ENCODE data around the gene PSME3.
"Not testable (repeated sequence)": the region's sequence is repeated elsewhere in the genome, so short reads cannot be mapped to it uniquely, and the experiment has no call there.

Gene PSME3

GRCh38 chr17:42851371-42852240, 18.4 kb downstream of the PSME3 start:
- DNase-seq = not testable (repeated sequence)

DNA sequence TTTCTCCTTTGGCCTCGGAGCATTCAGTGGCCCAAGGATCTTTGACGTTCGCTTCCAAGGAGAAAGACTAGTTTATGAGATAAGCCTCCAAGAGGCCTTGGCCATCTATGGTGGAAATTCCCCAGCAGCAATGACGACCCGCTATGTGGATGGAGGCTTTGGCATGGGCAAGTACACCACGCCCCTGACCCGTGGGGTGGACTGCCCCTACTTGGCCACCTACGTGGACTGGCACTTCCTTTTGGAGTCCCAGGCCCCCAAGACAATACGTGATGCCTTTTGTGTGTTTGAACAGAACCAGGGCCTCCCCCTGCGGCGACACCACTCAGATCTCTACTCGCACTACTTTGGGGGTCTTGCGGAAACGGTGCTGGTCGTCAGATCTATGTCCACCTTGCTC, 19.2 kb downstream of the PSME3 start:
- DNase-seq = no peak

DNA sequence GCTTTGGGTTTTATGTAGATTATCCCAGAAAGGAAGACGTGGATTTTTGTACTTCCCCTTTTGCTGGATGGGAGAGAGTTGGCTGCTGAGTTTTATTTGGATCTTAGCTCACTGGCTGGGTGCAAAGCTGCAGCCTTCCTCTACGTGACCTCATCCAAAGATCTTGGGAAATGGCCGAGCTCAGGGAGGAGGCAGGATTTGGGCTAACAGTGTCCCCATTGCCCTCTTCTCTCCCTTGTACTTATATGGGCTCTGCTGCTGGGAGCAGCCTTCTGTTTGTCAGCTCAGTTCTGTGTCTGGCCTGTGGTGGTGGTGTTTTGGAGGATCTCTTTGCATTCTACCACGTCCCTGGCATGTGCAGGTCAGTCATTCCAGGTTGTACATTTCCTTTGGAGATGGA, 19.8 kb downstream of the PSME3 start:
- no peak for DNase-seq

- DNase-seq = no peak
These were observed 20.4 kb downstream of the PSME3 start for GRCh38 chr17:42853597-42853967.

- DNase-seq = no peak
These were observed 21.0 kb downstream of the PSME3 start for GRCh38 chr17:42853968-42854790.

GRCh38 chr17:42855048-42855596, 21.9 kb downstream of the PSME3 start:
- no peak for DNase-seq

GRCh38 chr17:42856093-42856492, 22.9 kb downstream of the PSME3 start:
- DNase-seq = not testable (repeated sequence)

DNA sequence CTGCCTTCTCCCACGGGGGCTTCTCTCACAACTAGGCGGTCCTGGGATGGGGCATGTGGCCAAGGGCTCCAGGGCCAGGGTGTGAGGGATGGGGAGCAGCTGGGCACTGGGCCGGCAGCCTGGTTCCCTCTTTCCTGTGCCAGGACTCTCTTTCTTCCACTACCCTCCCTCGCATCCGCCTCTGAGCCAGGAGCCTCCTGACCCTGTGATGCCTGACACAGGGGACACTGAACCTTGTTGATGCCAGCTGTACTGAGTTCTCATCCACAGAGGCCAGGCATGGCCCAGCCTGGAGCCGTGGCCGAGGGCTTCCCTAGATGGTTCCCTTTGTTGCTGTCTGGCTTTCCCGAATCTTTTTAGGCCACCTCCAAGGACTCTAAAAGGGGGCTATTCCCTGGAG, 23.3 kb downstream of the PSME3 start:
- not testable (repeated sequence) for DNase-seq

DNA sequence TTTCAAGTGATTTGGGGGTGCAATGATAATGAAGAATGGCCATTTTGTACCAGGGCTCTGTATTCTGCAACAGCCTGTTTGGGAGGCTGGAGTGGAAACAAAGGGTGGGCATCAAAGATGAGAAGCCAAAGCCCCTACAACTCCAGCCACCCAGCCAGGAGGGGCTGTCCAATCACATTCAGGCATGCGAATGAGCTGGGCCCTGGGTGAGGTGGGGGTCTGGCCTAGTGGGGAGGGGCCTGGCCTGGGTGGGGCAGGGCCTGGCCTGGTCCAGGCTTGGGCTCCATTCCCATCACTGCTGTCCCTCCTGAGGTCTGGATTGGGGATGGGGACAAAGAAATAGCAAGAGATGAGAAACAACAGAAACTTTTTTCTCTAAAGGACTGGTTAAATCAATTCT, 24.2 kb downstream of the PSME3 start:
- no peak for DNase-seq

DNA sequence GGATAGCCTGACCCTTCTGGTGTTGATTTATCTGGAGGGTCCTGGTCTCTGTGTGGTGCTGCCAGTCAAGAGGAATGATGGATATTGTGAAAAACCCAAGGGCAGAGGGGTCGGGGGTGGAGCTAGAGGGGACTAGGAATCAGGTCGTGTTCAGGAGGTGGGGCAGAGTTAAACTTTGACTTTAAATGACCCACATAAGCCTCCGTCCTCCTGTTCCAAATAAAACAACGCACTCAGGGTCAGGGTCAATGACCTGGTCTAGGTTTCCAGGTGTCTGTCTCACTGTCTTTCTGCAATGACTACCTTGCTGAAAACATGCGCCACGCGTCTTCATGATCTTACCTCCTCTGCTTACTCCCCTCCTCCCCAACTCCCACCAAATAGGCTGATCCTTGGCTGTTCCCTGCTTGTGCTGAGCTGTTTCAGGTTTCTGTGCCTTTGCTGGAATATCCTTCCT, 32.5 kb downstream of the PSME3 start:
- DNase-seq = no peak

DNA sequence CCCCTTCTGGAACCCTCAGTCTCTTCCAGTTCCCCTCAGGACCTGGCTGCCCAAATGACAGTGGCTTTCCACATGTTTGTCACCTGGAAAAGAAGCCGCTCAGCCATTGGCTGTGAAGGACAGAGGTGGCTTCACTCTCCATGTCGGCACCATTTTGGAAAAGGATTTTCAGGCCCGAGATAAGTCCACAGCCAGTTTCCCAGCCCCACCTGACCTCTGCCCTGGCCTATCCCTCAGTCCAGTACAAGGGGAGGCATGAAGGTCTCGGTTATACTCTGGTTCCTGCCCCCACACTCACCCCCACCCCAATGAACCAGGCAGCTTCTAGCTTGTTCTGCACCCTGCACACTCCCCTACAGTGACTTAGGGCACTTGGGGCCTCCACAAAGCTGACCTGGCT, 33.0 kb downstream of the PSME3 start:
- DNase-seq = no peak

DNA sequence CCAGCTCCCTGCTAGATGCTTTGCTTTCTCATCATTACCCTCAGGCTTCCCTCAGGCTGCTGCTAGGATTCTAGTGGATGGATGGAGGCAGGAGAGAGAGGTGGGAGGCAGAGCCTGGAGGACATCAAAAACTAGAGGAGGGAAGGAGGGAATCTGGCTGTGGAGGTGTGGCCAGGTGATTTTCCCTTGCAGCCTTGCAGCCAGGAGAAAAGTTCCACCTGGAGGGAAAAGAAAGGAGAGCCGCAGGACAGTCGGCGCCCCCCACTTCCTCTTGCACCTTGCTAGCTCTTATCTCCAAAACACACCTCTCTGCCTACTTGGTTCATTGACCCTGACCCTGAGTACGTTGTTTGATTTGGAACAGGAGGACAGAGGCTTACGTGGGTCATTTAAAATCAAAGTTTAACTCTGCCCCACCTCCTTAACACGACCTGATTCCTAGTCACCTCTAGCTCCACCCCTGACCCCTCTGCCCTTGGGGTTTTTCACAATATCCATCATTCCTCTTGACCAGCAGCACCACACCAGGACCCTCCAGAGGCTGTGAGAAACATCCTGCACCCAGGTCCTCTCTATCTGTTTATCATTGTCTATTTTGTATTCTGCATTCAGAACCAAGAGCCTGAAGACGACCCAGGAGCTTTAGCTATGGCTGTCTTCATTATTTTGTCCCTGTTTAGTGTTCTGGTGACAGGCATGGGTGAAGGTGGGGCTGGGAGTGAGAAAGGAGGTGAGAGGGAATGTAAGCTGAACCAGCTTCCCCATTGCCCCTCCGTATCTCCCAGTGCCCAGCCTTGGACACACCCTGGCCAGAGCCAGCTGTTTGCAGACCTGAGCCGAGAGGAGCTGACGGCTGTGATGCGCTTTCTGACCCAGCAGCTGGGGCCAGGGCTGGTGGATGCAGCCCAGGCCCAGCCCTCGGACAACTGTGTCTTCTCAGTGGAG, 33.7 kb downstream of the PSME3 start:
- DNase-seq = no peak

DNA sequence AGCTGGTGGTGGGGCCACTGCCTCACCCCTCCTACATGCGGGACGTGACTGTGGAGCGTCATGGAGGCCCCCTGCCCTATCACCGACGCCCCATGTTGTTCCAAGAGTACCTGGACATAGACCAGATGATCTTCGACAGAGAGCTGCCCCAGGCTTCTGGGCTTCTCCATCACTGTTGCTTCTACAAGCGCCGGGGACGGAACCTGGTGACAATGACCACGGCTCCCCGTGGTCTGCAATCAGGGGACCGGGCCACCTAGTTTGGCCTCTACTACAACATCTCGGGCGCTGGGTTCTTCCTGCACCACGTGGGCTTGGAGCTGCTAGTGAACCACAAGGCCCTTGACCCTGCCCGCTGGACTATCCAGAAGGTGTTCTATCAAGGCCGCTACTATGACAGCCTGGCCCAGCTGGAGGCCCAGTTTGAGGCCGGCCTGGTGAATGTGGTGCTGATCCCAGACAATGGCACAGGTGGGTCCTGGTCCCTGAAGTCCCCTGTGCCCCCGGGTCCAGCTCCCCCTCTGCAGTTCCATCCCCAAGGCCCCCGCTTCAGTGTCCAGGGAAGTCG, 34.6 kb downstream of the PSME3 start:
- DNase-seq = not testable (repeated sequence)

DNA sequence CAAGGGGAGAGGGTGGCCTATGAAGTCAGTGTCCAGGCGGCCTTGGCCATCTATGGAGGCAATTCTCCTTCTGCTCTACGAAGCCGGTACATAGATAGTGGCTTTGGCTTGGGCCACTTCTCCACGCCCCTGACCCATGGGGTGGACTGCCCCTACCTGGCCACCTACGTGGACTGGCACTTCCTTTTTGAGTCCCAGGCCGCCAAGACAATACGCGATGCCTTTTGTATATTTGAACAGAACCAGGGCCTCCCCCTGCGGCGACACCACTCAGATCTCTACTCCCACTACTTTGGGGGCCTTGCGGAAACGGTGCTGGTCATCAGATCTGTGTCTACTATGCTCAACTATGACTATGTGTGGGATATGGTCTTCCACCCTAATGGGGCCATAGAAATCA, 35.1 kb downstream of the PSME3 start:
- no peak for DNase-seq

- no peak for DNase-seq
These were observed 38.5 kb downstream of the PSME3 start for GRCh38 chr17:42871647-42872046.

DNA sequence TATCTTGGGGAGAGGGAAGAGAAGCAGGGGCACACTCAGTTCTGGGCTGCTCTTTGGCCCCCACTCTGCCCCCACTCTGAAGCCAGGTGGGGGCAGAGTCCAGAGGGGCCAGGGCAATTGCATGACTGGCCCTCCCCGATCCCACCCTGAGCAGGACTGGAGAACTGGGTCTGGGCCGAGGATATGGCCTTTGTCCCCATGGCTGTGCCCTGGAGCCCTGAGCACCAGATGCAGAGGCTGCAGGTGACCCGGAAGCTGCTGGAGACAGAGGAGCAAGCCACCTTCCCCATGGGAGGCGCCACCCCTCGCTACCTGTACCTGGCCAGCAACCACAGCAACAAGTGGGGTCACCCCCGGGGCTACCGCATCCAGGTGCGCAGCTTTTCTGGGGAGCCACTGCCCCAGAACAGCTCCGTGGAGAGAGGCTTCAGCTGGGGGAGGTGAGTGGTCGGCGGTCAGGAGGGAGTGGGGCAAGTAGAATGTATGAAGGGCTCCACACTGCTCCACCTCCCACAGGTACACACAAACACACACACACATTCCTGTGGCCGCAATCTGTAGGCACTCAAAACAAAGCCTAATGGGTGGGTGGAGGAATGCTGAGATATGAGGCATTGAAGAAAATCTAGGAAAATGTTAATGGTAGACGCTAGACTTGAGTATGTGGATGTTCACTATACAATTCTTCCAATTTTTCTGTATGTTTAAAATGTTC, 39.2 kb downstream of the PSME3 start:
- DNase-seq = no peak

DNA sequence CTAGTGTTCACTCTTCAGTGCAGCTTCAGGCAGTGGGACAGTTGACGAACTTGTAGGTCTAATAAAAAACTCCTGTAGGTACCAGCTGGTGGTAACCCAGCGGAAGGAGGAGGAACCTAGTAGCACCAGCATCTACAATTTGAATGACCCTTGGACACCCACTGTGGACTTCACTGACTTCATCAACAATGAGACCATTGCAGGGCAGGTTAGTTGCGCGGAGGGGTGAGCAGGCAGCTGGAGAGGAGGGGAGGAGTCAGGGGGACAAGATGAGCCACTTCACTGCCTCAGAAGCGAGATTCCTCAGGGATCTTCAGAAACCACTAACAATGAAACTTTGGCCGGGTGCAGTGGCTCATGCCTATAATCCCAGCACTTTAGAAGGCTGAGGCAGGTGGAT, 40.1 kb downstream of the PSME3 start:
- no peak for DNase-seq

GRCh38 chr17:42873932-42874695, 40.9 kb downstream of the PSME3 start:
- DNase-seq = not testable (repeated sequence)

DNA sequence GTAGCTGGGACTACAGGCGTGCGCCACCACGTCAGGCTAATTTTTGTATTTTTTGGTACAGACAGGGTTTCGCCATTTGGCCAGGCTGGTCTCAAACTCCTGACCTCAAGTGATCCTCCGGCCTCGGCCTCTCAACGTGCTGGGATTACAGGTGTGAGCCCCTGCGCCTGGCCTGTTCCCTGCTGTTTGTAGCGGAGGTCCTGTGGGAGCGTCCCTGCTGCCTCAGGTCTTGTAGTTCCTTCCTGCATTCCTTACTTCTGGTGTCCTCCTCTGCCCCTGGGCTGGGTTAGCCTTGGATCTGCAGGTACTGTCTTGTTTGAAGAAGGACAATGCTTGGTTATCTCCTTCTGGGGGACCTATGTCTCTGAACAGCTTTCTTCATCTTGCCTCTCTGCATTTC, 43.8 kb downstream of the PSME3 start:
- no peak for DNase-seq

- DNase-seq = no peak
These were observed 45.1 kb downstream of the PSME3 start for GRCh38 chr17:42878123-42878880.

Data from EL (cell line).